NB4 (cell line): ENCODE measurements around the gene DPYSL5.

Source experiments
- DNase-seq: peaks from one replicate; pipeline ENCODE4 v3.0.0; 2010; ENCODE audit warnings: low read depth
- H3K4me3 ChIP-seq: one replicate; pipeline ENCODE4 v1.5.1; 2011; ENCODE audit warnings: mild to moderate bottlenecking, low read depth, low read length, moderate library complexity
- CTCF ChIP-seq: IDR thresholded peaks from one replicate; pipeline ENCODE4 v1.5.1; 2012; ENCODE audit warnings: low read depth, low read length
- MAX ChIP-seq: IDR thresholded peaks from 2 replicates; pipeline ENCODE4 v1.6.1; 2011; ENCODE audit warnings: low read depth, low read length
- MYC ChIP-seq: IDR thresholded peaks from 2 replicates; pipeline ENCODE4 v1.6.1; 2011; ENCODE audit warnings: low read depth, low read length
- POLR2A ChIP-seq: IDR thresholded peaks from 2 replicates; pipeline ENCODE4 v1.6.1; 2011; ENCODE audit warnings: mild to moderate bottlenecking; ENCODE audit not compliant: insufficient read length; ENCODE audit errors: extremely low read depth

The DPYSL5 gene

GRCh38 chr2:26852405-26853306 is 4.7 kb downstream of the DPYSL5 start:
- no peak overlapping the region for H3K4me3 ChIP-seq
- no peak for DNase-seq
- TF ChIP-seq MYC (no peak), POLR2A (no peak), CTCF (no peak), MAX (no peak)

DNA sequence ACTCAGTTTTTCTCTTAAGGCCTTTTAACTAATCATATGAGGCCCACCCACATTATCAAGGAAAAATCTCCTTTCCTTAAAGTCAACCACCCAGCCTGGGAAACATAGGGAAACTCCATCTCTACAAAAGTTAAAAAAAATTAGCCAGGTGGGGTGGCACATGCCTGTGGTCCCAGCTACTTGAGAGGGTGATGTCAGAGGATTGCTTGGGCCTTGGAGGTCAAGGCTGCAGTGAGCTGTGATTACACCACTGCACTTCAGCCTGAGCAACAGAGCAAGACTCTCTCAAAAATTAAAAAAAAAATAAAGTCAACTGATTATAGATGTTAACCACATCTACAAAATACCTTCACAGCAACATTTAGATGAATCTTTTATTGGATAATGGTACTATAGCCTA is 5.8 kb downstream of the DPYSL5 start:
- DNase-seq = no peak
- H3K4me3 ChIP-seq = no peak overlapping the region
- TF ChIP-seq POLR2A (no peak), MAX (no peak), CTCF (no peak), MYC (no peak)

GRCh38 chr2:26854283-26854827 is 6.4 kb downstream of the DPYSL5 start:
- DNase-seq = no peak
- no peak for TF ChIP-seq MAX
- no peak for TF ChIP-seq MYC
- no peak for TF ChIP-seq POLR2A
- no peak for TF ChIP-seq CTCF
- no peak overlapping the region for H3K4me3 ChIP-seq

DNA sequence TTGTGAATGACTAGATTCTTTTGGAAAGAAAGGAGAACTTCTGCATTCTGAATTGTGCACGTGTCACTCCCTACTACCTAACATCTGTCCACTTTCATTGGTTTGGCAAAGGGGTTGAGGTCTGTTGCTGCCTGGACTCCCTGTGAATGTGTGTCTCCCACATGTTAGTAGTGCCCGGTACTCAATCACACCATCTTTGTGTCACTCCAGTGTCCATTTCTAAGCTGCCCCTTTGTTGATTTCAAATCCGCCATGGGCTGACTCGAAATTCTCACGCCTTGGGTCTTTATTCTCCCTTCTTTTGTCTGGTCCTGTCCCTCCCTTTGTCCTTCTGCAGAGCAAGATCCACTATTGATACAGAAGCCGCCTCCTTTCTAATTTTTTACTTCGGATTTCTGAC is 7.5 kb downstream of the DPYSL5 start:
- DNase-seq = no peak
- no peak overlapping the region for H3K4me3 ChIP-seq
- TF ChIP-seq MYC = no peak
- no peak for TF ChIP-seq CTCF
- no peak for TF ChIP-seq POLR2A
- no peak for TF ChIP-seq MAX

- no peak for DNase-seq
- no peak for TF ChIP-seq CTCF
- no peak for TF ChIP-seq MYC
- no peak for TF ChIP-seq POLR2A
- no peak for TF ChIP-seq MAX
Observed at GRCh38 chr2:26859622-26860021, 11.7 kb downstream of the DPYSL5 start.

More at GRCh38 chr2:26859622-26860021, 11.7 kb downstream of the DPYSL5 start:
- no peak overlapping the region for H3K4me3 ChIP-seq
